Lower leg skin (tissue), 4 donors: ENCODE measurements around the gene HEXD. TPM values are rescaled to one million over a fixed set of nuclear protein-coding genes. Genes with fewer than 3 reads are reported as not detected.

Experiments used
- DNase-seq, 2 donors: peaks; one replicate each; pipeline ENCODE4 v3.0.0-alpha.2; 2019; ENCODE audit warnings: low spot score in 2 of 2
- H3K4me3 ChIP-seq: fragments of 200-600 bp; sonication (generic); 2 replicates; pipeline ENCODE4 v1.5.1; 2017; ENCODE audit warnings: mild to moderate bottlenecking, low read depth; ENCODE audit not compliant: poor library complexity, severe bottlenecking
- POLR2A ChIP-seq, 2 donors: fragments of 450-650 bp; IDR thresholded peaks; one replicate each; pipeline ENCODE4 v1.6.1; 2016 to 2017; ENCODE audit warnings: antibody characterized with exemption in 2 of 2, mild to moderate bottlenecking in 1 of 2, moderate library complexity in 1 of 2
- WGBS, 2 donors: methylation state at CpG; one replicate each; pipeline ENCODE4 v1.1.5; 2018; 5-methylcytosine and 5-hydroxymethylcytosine counted together
- intact Hi-C: fragments of 100-400 bp; cut with DNase I; formaldehyde crosslinking; loops from one replicate; pipeline ENCODE4 v1.15.0; 2023; ENCODE audit warnings: low total_unique reads
- total RNA-seq, 4 donors: library from RNA; depleted of rRNA; stranded (reverse); fragments of >200 nt; gene quantifications; one replicate each; pipeline ENCODE4 v1.1.0, GENCODE V29; 2016
- TF ChIP-seq, protein P1 (sequence below), 3 donors: fragments of 450-650 bp; IDR thresholded peaks; one replicate each; pipeline ENCODE4 v1.5.1; 2016; ENCODE audit warnings: antibody characterized with exemption in 3 of 3, mild to moderate bottlenecking in 3 of 3, moderate library complexity in 2 of 3

HEXD gene
- total RNA-seq, 4 donors from 2014 or later, result 30.0 to 47.1 (median 39.3) TPM

- intact Hi-C loops, result no loop called here
- no peak for DNase-seq
- TF ChIP-seq, protein P1, sequence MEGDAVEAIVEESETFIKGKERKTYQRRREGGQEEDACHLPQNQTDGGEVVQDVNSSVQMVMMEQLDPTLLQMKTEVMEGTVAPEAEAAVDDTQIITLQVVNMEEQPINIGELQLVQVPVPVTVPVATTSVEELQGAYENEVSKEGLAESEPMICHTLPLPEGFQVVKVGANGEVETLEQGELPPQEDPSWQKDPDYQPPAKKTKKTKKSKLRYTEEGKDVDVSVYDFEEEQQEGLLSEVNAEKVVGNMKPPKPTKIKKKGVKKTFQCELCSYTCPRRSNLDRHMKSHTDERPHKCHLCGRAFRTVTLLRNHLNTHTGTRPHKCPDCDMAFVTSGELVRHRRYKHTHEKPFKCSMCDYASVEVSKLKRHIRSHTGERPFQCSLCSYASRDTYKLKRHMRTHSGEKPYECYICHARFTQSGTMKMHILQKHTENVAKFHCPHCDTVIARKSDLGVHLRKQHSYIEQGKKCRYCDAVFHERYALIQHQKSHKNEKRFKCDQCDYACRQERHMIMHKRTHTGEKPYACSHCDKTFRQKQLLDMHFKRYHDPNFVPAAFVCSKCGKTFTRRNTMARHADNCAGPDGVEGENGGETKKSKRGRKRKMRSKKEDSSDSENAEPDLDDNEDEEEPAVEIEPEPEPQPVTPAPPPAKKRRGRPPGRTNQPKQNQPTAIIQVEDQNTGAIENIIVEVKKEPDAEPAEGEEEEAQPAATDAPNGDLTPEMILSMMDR (IDR thresholded peaks at IDR 0.05), result no peak
- TF ChIP-seq POLR2A (IDR thresholded peaks at IDR 0.05), result no peak
- WGBS, 2 donors, result 60 to 68% methylated on average over 10 of the region's 10 CpGs
- H3K4me3 ChIP-seq, result no peak overlapping the region
Measured at GRCh38 chr17:82389379-82389778, 28.8 kb upstream of the HEXD start.

DNA sequence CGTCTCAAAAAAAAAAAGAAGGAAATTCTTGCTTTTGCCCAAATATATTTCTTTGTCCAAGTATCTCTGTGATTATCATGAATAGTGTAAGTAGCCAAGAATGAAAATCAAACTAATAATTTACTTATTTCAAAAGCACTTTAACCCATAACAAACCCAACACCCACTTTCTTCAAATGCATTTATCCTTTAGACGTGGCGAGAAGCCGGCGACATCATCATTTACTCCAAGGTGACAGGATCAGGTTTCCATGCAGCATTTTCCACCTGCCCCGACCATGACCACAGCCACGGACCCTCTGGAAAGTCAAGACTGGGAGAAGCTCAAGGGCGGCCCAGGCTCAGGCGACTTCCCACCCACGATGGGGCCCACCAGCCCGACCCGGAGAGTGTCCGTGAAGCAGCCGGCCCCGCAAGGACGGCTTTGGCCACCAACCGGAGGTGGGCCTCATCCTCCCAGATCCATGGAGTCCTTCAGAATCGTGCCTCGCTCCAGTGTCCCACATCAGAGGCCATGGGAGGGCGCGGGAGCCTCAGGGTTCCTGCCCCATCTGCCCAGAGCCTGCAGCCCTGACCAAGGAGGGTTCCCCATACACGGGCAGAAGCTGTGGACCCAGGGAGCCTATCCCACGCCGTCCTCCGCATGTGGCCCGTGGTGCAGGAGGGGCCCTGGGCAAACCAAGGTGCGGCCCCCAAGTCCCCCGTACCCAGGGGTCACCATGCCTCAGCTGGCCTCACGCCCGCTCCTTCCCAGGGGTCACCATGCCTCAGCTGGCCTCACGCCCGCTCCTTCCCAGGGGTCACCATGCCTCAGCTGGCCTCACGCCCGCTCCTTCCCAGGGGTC, 27.9 kb upstream of the HEXD start:
- intact Hi-C loops, result no loop called here
- TF ChIP-seq, protein P1 (IDR thresholded peaks at IDR 0.05), result no peak
- no peak for TF ChIP-seq POLR2A (IDR thresholded peaks at IDR 0.05)
- H3K4me3 ChIP-seq, result no peak overlapping the region
- DNase-seq, result no peak
- WGBS, 2 donors, result 91 to 95% methylated on average over 25 to 28 of the region's 34 CpGs

DNA sequence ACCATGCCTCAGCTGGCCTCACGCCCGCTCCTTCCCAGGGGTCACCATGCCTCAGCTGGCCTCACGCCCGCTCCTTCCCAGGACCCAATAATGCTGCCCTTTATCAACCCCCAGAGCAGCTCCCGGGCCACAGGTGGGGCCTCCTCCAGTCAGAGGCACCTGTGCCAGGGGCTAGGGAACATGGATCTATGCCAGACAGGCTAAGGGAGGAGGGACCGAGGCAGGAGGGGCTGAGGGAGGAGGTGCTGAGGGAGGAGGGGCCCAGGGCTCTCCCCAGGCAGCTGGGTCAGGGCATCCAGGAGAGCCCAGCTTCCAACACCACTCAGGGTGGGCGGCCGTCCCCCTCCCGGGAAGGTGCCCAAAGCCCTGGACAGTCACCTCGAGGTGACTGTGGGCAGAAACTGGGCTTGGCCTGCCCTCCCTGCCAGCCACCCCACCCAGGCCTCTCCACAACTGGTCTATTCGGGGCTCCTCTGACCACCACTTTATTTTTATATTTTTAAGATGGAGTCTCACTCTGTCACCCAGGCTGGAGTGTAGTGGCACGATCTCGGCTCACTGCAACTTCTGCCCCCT, 27.2 kb upstream of the HEXD start:
- 84 to 87% methylated on average over 11 to 13 of the region's 13 CpGs for WGBS, 2 donors
- DNase-seq, result no peak
- TF ChIP-seq POLR2A (IDR thresholded peaks at IDR 0.05), result no peak
- TF ChIP-seq, protein P1 (IDR thresholded peaks at IDR 0.05), result no peak
- H3K4me3 ChIP-seq, result no peak overlapping the region
- intact Hi-C loops, result no loop called here

DNA sequence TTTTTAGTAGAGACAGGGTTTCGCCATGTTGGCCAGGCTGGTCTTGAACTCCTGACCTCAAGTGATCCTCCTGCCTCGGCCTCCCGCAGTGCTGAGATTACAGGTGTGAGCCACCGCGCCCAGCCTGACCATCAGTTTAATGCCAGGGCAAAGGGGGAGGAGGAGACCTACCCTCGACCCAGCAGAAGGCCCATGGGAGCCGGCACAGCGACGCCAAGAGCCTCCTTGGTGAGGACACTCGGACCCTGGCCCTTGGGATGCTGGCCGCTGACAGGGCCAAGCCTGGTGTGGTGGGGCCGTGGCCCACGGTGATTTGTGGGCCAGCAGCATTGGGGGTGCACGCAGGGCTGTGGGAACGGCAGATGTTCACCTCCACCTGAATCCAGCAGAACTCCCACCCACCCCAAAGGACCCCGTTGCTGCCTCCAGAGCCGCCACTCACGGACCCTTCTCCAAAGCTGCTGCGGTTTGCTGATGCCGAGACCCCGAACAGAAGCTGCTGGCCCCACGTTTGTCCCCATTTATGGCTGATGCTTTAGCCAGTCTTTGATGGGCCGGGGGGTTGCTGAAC, 26.6 kb upstream of the HEXD start:
- no peak overlapping the region for H3K4me3 ChIP-seq
- DNase-seq, result no peak
- intact Hi-C loops, result no loop called here
- TF ChIP-seq, protein P1 (IDR thresholded peaks at IDR 0.05), result no peak
- no peak for TF ChIP-seq POLR2A (IDR thresholded peaks at IDR 0.05)
- 97 to 98% methylated on average over 17 to 21 of the region's 23 CpGs for WGBS, 2 donors

GRCh38 chr17:82392209-82392920, 25.8 kb upstream of the HEXD start:
- intact Hi-C loops, result no loop called here
- H3K4me3 ChIP-seq, result no peak overlapping the region
- no peak for DNase-seq
- WGBS, 2 donors, result 91 to 92% methylated on average over 28 of the region's 28 CpGs
- TF ChIP-seq, protein P1 (IDR thresholded peaks at IDR 0.05), result no peak
- TF ChIP-seq POLR2A (IDR thresholded peaks at IDR 0.05), result no peak
